PFSK-1 (cell line): ENCODE measurements around the gene NDUFA5.

Experiments
- FOXP2 ChIP-seq: optimal IDR thresholded peaks from 2 replicates; pipeline ENCODE3; 2011; ENCODE audit warnings: borderline replicate concordance, control low read depth, inconsistent platforms; ENCODE audit not compliant: insufficient read depth; ENCODE audit errors: extremely low read length, extremely low read depth
- POLR2AphosphoS5 ChIP-seq: IDR thresholded peaks from 2 replicates; pipeline ENCODE4 v1.6.1; 2012; ENCODE audit warnings: low read depth, mild to moderate bottlenecking, control low read depth, low read length, moderate library complexity
- SIN3A ChIP-seq: IDR thresholded peaks from 2 replicates; pipeline ENCODE4 v1.6.1; 2012; ENCODE audit warnings: mild to moderate bottlenecking, low read length, moderate library complexity, borderline replicate concordance; ENCODE audit not compliant: insufficient read depth
- TAF1 ChIP-seq: IDR thresholded peaks from 2 replicates; pipeline ENCODE4 v1.6.1; 2012; ENCODE audit warnings: low read length, control low read depth, borderline replicate concordance; ENCODE audit not compliant: insufficient read depth
- TF ChIP-seq, protein P1 (sequence below), 2 experiments: IDR thresholded peaks; 2 replicates each; pipeline versions ENCODE4 v1.6.1 to v1.8.0; 2011 to 2012; ENCODE audit warnings: low read depth in 2 of 2, low read length in 2 of 2, control low read depth in 1 of 2, inconsistent platforms in 1 of 2, mild to moderate bottlenecking in 1 of 2, moderate library complexity in 1 of 2; ENCODE audit not compliant: insufficient read depth in 1 of 2

NDUFA5 gene

DNA sequence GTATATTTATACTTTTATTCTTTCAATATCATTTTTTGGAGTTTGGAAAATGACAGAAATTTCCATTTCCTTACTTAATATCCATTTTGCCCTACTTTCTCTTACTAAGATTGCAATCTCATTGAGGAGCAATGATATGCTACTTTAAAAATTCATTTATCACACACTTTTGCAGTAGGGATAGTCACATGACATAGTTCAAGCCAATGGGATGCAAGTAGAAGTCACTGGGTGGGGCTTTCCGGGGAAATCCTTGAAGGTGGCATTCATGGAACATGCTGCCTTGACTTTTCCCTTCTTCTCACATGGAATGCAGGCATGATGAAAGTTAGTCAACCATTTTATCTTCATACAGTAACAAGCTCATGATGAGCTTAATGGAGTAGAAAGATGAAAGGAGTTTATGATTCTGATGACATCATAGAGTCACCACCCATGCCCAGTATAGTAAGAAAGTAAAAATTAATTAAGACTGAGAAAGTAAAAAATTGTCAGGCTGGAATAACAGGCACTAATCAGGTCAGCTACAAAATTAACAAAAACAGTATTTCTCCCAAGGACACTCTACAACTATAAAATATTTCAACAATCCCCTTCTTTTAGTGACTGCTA is 56.6 kb downstream of the NDUFA5 start:
- TF ChIP-seq FOXP2 (no peak), SIN3A (no peak), POLR2AphosphoS5 (no peak), TAF1 (no peak)
- TF ChIP-seq, protein P1, sequence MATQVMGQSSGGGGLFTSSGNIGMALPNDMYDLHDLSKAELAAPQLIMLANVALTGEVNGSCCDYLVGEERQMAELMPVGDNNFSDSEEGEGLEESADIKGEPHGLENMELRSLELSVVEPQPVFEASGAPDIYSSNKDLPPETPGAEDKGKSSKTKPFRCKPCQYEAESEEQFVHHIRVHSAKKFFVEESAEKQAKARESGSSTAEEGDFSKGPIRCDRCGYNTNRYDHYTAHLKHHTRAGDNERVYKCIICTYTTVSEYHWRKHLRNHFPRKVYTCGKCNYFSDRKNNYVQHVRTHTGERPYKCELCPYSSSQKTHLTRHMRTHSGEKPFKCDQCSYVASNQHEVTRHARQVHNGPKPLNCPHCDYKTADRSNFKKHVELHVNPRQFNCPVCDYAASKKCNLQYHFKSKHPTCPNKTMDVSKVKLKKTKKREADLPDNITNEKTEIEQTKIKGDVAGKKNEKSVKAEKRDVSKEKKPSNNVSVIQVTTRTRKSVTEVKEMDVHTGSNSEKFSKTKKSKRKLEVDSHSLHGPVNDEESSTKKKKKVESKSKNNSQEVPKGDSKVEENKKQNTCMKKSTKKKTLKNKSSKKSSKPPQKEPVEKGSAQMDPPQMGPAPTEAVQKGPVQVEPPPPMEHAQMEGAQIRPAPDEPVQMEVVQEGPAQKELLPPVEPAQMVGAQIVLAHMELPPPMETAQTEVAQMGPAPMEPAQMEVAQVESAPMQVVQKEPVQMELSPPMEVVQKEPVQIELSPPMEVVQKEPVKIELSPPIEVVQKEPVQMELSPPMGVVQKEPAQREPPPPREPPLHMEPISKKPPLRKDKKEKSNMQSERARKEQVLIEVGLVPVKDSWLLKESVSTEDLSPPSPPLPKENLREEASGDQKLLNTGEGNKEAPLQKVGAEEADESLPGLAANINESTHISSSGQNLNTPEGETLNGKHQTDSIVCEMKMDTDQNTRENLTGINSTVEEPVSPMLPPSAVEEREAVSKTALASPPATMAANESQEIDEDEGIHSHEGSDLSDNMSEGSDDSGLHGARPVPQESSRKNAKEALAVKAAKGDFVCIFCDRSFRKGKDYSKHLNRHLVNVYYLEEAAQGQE (IDR thresholded peaks at IDR 0.05; ENCODE audit: insufficient read depth in 1 of 2, low read depth in 2 of 2, low read length in 2 of 2) = no peak

DNA sequence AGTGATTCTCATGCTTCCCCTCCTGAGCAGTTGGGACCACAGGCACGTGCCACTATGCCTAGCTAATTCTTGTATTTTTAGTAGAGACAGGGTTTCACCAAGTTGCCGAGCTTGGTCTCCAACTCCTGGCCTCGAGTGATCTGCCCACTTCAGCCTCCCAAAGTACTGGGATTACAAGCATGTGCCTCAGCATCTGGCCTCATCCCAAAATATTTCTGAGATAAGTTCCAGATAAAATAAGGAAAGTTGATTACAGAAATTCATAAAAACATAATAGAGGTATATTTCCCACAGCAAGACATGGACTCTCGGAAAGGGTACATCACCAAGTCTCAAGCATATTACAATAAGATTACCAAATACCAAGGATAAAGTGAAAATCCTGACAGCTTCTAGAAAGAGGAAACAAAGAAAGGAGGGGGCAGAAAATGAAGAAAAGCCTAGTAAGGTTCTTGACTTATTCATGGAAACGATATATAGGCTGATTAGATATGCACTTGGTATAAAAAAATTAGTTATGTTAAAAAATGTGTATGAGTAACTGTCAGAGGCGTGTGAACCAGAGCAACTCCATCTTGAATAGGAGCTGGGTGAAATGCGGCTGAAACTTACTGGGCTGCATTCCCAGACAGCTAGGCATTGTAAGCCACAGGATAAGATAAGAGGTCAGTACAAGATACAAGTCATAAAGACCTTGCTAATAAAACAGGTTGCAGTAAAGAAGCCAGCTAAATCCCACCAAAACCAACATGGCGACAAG is 58.2 kb downstream of the NDUFA5 start:
- TF ChIP-seq FOXP2 = no peak
- TF ChIP-seq SIN3A = no peak
- TF ChIP-seq, protein P1 (IDR thresholded peaks at IDR 0.05; ENCODE audit: insufficient read depth in 1 of 2, low read depth in 2 of 2, low read length in 2 of 2) = no peak
- TF ChIP-seq POLR2AphosphoS5 = no peak
- TF ChIP-seq TAF1 = no peak

DNA sequence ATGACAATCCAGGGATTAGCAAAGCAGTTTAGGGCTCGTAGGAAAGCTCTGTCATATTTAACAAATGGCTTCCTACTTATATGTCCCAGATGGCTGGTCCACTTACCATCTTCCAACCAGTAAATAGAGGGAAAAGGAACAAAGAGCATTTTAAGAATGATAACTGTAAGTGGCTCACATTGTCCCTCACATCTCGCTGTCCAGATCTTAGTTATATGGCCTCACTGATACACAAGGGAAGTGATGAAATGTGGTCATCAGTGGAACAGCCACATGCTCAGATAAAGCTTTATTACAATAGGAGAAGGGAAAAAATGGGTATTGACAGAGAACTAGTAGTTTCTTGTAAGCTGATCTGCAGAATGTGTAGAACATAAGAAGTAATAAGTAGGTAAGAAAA is 59.0 kb downstream of the NDUFA5 start:
- no peak for TF ChIP-seq FOXP2
- no peak for TF ChIP-seq TAF1
- TF ChIP-seq SIN3A = no peak
- TF ChIP-seq, protein P1 (IDR thresholded peaks at IDR 0.05; ENCODE audit: insufficient read depth in 1 of 2, low read depth in 2 of 2, low read length in 2 of 2) = no peak
- no peak for TF ChIP-seq POLR2AphosphoS5

DNA sequence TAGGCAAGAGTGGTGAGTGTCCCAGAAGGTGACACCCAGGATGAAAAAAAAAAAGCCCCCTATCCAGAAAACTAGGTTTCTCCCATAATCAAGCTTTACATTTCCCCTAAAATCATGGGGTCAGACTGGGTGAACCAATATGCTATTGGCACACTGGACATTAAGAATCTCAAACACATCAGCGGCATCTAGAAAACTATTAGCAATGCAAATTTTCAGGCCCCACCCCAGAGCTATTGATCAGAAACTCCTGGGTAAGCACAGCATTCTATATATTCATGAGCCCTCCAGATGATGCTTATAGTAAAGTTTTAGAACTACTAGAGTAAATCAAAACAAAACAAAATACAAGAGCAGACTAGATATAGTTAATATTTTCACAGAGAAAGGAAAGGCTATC is 59.6 kb downstream of the NDUFA5 start:
- TF ChIP-seq, protein P1 (IDR thresholded peaks at IDR 0.05; ENCODE audit: insufficient read depth in 1 of 2, low read depth in 2 of 2, low read length in 2 of 2) = no peak
- TF ChIP-seq FOXP2 (no peak), SIN3A (no peak), POLR2AphosphoS5 (no peak), TAF1 (no peak)
